ENCODE data around the gene LEMD3.

GRCh38 chr12:65269603-65270002, 100.2 kb downstream of the LEMD3 start:
- no peak for TF ChIP-seq CTCF (IDR thresholded peaks at IDR 0.05)
- no peak for TF ChIP-seq POLR2A (IDR thresholded peaks at IDR 0.05)
- no peak for TF ChIP-seq EP300 (IDR thresholded peaks at IDR 0.05)
- TF ChIP-seq POLR2AphosphoS5 (IDR thresholded peaks at IDR 0.05) = no peak
